Measurements from ENCODE around the gene AFG3L2. TPM values are rescaled to one million over a fixed set of nuclear protein-coding genes. Genes with fewer than 3 reads are reported as not detected.
A peak's percentile ranks its signal among the peaks of the same experiment; 100 is the strongest.

AFG3L2 gene
- total and polyA plus RNA-seq, 9 of the 15 experiments (the other 6 are each of a cell fraction or from before 2014, with no cell fraction given) = 24.1 to 109 (median 84.0) TPM

GRCh38 chr18:12359515-12359927 is 17.5 kb downstream of the AFG3L2 start (continued):
- TF ChIP-seq FOXO4 (CRISPR knock-in tag; IDR thresholded peaks at IDR 0.05) = no peak
- TF ChIP-seq CAMTA2 (CRISPR knock-in tag; conservative IDR thresholded peaks at IDR 0.05) = no peak
- no peak for TF ChIP-seq BHLHE40 (IDR thresholded peaks at IDR 0.05; ENCODE audit: low read length)
- peak; percentile 93 for TF ChIP-seq DPF2 (IDR thresholded peaks at IDR 0.05)
- no peak for TF ChIP-seq HCFC1 (IDR thresholded peaks at IDR 0.05; ENCODE audit: low read depth, low read length)
- TF ChIP-seq YY1 (IDR thresholded peaks at IDR 0.05; ENCODE audit: borderline replicate concordance in 1 of 3, control insufficient read depth in 1 of 3, extremely low read depth in 1 of 3, insufficient read depth in 3 of 3, insufficient read length in 1 of 3, insufficient replicate concordance in 2 of 3, low read depth in 1 of 3, low read length in 2 of 3) = no peak
- no peak for TF ChIP-seq NBN (IDR thresholded peaks at IDR 0.05; ENCODE audit: low read depth)
- no peak for TF ChIP-seq SETDB1 (IDR thresholded peaks at IDR 0.05; ENCODE audit: low read length)
- TF ChIP-seq MIER1 (IDR thresholded peaks at IDR 0.05; ENCODE audit: low read depth) = no peak
- TF ChIP-seq ZBTB5 (IDR thresholded peaks at IDR 0.05) = no peak
- no peak for TF ChIP-seq NFRKB (IDR thresholded peaks at IDR 0.05; ENCODE audit: low read depth)
- TF ChIP-seq TCF15 (CRISPR knock-in tag; IDR thresholded peaks at IDR 0.05) = peak; percentile 74; the same call in 1 of the 2 replicates
- TF ChIP-seq CREBBP (IDR thresholded peaks at IDR 0.05; ENCODE audit: low read depth, low read length) = no peak
- no peak for TF ChIP-seq FUS (optimal IDR thresholded peaks at IDR 0.05; ENCODE audit: low read depth, low read length)
- no peak for TF ChIP-seq ZFP30 (CRISPR knock-in tag; IDR thresholded peaks at IDR 0.05; ENCODE audit: borderline replicate concordance)
- no peak for TF ChIP-seq ZBTB8A (IDR thresholded peaks at IDR 0.05; ENCODE audit: partially characterized antibody)
- TF ChIP-seq GABPA (tag; conservative IDR thresholded peaks at IDR 0.05; ENCODE audit: low read depth) = no peak
- TF ChIP-seq ZNF639 (CRISPR knock-in tag; conservative IDR thresholded peaks at IDR 0.05 in 1 of 2, IDR thresholded peaks at IDR 0.05 in 1 of 2) = no peak
- peak; percentile 89 for TF ChIP-seq JUN (IDR thresholded peaks at IDR 0.05; ENCODE audit: borderline replicate concordance, low read depth, low read length)
- no peak for TF ChIP-seq JUN (CRISPR knock-in tag; IDR thresholded peaks at IDR 0.05; ENCODE audit: borderline replicate concordance)
- TF ChIP-seq MAZ (CRISPR knock-in tag; conservative IDR thresholded peaks at IDR 0.05 in 1 of 2, IDR thresholded peaks at IDR 0.05 in 1 of 2) = no peak
- TF ChIP-seq CSDE1 (IDR thresholded peaks at IDR 0.05) = no peak
- TF ChIP-seq ELF4 (CRISPR knock-in tag; IDR thresholded peaks at IDR 0.05) = peak; percentile 8; the same call in 1 of the 2 replicates
- no peak for TF ChIP-seq ZNF324 (CRISPR knock-in tag; IDR thresholded peaks at IDR 0.05)
- no peak for TF ChIP-seq SIX5 (IDR thresholded peaks at IDR 0.05; ENCODE audit: borderline replicate concordance in 1 of 2, insufficient read depth in 1 of 2, low read depth in 1 of 2, low read length in 2 of 2)
